GM12878 (cell line): ENCODE measurements around the gene PROCA1. TPM values are rescaled to one million over a fixed set of nuclear protein-coding genes. Genes with fewer than 3 reads are reported as not detected.

ENCODE experiments used
- CREM ChIP-seq: IDR thresholded peaks from 2 replicates; pipeline ENCODE4 v1.6.1; 2014; ENCODE audit warnings: antibody characterized with exemption, low read depth
- ESRRA ChIP-seq: IDR thresholded peaks from 2 replicates; pipeline ENCODE4 v1.6.1; 2012; ENCODE audit warnings: mild to moderate bottlenecking, low read length, improper control_type of control experiment
- FOXM1 ChIP-seq: IDR thresholded peaks from 2 replicates; pipeline ENCODE4 v1.6.1; 2012; ENCODE audit warnings: low read depth, mild to moderate bottlenecking, inconsistent platforms, low read length, moderate library complexity
- KDM1A ChIP-seq: fragments of 200-600 bp; sonication (generic); IDR thresholded peaks from 2 replicates; pipeline ENCODE4 v1.6.1; 2016; ENCODE audit warnings: borderline replicate concordance
- NFIC ChIP-seq: IDR thresholded peaks from 2 replicates; pipeline ENCODE4 v1.6.1; 2012; ENCODE audit warnings: low read depth, mild to moderate bottlenecking, inconsistent platforms, low read length, moderate library complexity
- SREBF1 ChIP-seq: IDR thresholded peaks from 2 replicates; pipeline ENCODE4 v1.6.1; 2012; ENCODE audit warnings: mild to moderate bottlenecking, low read length
- SREBF2 ChIP-seq: IDR thresholded peaks from 2 replicates; pipeline ENCODE4 v1.6.1; 2012; ENCODE audit warnings: mild to moderate bottlenecking, low read length
- STAT1 ChIP-seq: fragments of 450-650 bp; conservative IDR thresholded peaks from 2 replicates; pipeline ENCODE4 v1.6.1; 2014; ENCODE audit warnings: antibody characterized with exemption, mild to moderate bottlenecking
- STAT3 ChIP-seq: IDR thresholded peaks from 2 replicates; pipeline ENCODE4 v1.6.1; 2011; ENCODE audit warnings: low read depth, low read length, improper control_type of control experiment
- WRNIP1 ChIP-seq: IDR thresholded peaks from 2 replicates; pipeline ENCODE4 v1.6.1; 2011; ENCODE audit warnings: low read depth, low read length, improper control_type of control experiment, borderline replicate concordance
- polyA plus RNA-seq, 11 experiments: library from polyadenylated mRNA; depleted of rRNA in 4 of 11; unstranded in 6 of 11; stranded (reverse) in 5 of 11; fragments of >200 nt; fragmentation: Nextera tagmentation in 4 of 11; fragmentation: Illumina TruSeq in 1 of 11; extraction: Ambion mirVana in 4 of 11; extraction: Trizol in 1 of 11; gene quantifications; 1 replicate in 1 of 11; 2 replicates in 10 of 11; pipeline versions ENCODE4 v1.2.1 to v1.2.3, GENCODE V29; 2011 to 2016; ENCODE audit warnings: inconsistent platforms in 2 of 11, missing spikeins in 2 of 11, low read depth in 1 of 11
- total RNA-seq, 4 experiments: library from RNA; depleted of rRNA in 3 of 4; stranded (reverse); fragments of >200 nt in 3 of 4; fragmentation: Illumina TruSeq in 1 of 4; extraction: Trizol in 1 of 4; gene quantifications; 2 replicates each; pipeline versions ENCODE4 v1.2.1 to v1.2.3, GENCODE V29; 2013 to 2021
- TF ChIP-seq, protein P1 (sequence below): IDR thresholded peaks from 2 replicates; pipeline ENCODE4 v1.6.1; 2012; ENCODE audit warnings: improper control_type of control experiment, low read depth, low read length; ENCODE audit not compliant: insufficient replicate concordance
- TF ChIP-seq, protein P2 (sequence below): fragments of 450-650 bp; formaldehyde crosslinking; IDR thresholded peaks from 2 replicates; pipeline ENCODE4 v1.5.0; 2022; ENCODE audit warnings: mild to moderate bottlenecking, missing genetic modification characterization
- TF ChIP-seq, protein P3 (sequence below): fragments of 450-650 bp; IDR thresholded peaks from 2 replicates; pipeline ENCODE4 v1.6.1; 2017; ENCODE audit warnings: mild to moderate bottlenecking, moderate library complexity
- TF ChIP-seq, protein P4 (sequence below): fragments of 450-650 bp; IDR thresholded peaks from 2 replicates; pipeline ENCODE4 v1.6.1; 2017; ENCODE audit warnings: mild to moderate bottlenecking

The PROCA1 gene
- total and polyA plus RNA-seq, 10 of the 15 experiments (the other 5 are each of a cell fraction or from before 2014, with no cell fraction given), result 0.35 to 4.8 (median 1.4) TPM

DNA sequence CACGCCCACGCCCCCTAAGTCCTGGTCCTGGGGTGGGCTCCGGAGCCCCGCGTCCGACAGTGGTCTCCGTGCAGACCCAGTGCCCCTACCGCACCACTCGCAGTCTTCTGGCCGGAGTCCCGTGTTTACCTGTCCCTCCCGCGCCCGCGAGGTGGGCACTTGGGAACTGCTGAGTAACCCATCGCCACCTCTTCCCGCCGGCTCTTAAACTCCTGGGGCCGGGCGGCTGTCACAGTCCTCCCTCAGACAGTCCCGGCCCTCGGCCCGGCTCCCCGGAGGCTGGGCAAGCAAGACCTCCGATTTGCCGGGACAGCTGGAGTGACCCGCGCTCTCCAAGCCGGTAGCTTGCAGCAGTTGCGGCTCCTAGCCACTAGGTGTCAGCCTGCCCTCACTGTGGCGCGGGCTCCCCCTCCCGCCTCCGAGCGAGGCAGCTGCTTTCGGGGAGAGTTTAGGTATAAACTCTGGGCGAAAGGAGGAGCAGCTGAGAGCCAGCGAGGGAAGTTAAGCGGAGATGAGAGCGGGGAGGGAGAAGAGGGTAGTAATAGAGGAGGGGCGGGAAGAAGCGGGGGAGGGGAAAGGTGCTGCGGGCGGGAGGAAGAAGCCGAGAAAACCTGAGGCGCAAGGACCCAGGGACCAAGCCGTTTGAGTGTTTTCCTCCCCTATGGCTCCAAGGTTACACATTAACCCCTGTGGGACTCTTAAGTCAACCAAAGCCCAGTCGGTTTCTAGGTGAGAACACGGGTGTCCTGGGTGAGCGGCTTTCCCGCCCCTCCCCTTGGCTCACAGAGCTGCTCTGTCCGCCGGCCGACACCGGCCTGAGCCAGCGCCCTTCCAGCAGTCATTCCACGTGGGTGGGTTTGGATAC is 15.2 kb upstream of the PROCA1 start (continued):
- TF ChIP-seq, protein P1, sequence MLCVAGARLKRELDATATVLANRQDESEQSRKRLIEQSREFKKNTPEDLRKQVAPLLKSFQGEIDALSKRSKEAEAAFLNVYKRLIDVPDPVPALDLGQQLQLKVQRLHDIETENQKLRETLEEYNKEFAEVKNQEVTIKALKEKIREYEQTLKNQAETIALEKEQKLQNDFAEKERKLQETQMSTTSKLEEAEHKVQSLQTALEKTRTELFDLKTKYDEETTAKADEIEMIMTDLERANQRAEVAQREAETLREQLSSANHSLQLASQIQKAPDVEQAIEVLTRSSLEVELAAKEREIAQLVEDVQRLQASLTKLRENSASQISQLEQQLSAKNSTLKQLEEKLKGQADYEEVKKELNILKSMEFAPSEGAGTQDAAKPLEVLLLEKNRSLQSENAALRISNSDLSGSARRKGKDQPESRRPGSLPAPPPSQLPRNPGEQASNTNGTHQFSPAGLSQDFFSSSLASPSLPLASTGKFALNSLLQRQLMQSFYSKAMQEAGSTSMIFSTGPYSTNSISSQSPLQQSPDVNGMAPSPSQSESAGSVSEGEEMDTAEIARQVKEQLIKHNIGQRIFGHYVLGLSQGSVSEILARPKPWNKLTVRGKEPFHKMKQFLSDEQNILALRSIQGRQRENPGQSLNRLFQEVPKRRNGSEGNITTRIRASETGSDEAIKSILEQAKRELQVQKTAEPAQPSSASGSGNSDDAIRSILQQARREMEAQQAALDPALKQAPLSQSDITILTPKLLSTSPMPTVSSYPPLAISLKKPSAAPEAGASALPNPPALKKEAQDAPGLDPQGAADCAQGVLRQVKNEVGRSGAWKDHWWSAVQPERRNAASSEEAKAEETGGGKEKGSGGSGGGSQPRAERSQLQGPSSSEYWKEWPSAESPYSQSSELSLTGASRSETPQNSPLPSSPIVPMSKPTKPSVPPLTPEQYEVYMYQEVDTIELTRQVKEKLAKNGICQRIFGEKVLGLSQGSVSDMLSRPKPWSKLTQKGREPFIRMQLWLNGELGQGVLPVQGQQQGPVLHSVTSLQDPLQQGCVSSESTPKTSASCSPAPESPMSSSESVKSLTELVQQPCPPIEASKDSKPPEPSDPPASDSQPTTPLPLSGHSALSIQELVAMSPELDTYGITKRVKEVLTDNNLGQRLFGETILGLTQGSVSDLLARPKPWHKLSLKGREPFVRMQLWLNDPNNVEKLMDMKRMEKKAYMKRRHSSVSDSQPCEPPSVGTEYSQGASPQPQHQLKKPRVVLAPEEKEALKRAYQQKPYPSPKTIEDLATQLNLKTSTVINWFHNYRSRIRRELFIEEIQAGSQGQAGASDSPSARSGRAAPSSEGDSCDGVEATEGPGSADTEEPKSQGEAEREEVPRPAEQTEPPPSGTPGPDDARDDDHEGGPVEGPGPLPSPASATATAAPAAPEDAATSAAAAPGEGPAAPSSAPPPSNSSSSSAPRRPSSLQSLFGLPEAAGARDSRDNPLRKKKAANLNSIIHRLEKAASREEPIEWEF, result peak; percentile 58
- no peak for TF ChIP-seq STAT1
- TF ChIP-seq SREBF1, result peak; percentile 18; the same call in 1 of the 2 replicates
- no peak for TF ChIP-seq SREBF2
- TF ChIP-seq WRNIP1, result 0 out of 2 replicates have a peak, but pooled peaks have one; percentile 22
- TF ChIP-seq CREM, result 0 out of 2 replicates have a peak, but pooled peaks have one; percentile 14
- no peak for TF ChIP-seq KDM1A
- 0 out of 2 replicates have a peak, but pooled peaks have one; percentile 57 for TF ChIP-seq STAT3
- TF ChIP-seq NFIC, result no peak
- TF ChIP-seq, protein P2, sequence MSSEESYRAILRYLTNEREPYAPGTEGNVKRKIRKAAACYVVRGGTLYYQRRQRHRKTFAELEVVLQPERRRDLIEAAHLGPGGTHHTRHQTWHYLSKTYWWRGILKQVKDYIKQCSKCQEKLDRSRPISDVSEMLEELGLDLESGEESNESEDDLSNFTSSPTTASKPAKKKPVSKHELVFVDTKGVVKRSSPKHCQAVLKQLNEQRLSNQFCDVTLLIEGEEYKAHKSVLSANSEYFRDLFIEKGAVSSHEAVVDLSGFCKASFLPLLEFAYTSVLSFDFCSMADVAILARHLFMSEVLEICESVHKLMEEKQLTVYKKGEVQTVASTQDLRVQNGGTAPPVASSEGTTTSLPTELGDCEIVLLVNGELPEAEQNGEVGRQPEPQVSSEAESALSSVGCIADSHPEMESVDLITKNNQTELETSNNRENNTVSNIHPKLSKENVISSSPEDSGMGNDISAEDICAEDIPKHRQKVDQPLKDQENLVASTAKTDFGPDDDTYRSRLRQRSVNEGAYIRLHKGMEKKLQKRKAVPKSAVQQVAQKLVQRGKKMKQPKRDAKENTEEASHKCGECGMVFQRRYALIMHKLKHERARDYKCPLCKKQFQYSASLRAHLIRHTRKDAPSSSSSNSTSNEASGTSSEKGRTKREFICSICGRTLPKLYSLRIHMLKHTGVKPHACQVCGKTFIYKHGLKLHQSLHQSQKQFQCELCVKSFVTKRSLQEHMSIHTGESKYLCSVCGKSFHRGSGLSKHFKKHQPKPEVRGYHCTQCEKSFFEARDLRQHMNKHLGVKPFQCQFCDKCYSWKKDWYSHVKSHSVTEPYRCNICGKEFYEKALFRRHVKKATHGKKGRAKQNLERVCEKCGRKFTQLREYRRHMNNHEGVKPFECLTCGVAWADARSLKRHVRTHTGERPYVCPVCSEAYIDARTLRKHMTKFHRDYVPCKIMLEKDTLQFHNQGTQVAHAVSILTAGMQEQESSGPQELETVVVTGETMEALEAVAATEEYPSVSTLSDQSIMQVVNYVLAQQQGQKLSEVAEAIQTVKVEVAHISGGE, result no peak
- TF ChIP-seq, protein P3, sequence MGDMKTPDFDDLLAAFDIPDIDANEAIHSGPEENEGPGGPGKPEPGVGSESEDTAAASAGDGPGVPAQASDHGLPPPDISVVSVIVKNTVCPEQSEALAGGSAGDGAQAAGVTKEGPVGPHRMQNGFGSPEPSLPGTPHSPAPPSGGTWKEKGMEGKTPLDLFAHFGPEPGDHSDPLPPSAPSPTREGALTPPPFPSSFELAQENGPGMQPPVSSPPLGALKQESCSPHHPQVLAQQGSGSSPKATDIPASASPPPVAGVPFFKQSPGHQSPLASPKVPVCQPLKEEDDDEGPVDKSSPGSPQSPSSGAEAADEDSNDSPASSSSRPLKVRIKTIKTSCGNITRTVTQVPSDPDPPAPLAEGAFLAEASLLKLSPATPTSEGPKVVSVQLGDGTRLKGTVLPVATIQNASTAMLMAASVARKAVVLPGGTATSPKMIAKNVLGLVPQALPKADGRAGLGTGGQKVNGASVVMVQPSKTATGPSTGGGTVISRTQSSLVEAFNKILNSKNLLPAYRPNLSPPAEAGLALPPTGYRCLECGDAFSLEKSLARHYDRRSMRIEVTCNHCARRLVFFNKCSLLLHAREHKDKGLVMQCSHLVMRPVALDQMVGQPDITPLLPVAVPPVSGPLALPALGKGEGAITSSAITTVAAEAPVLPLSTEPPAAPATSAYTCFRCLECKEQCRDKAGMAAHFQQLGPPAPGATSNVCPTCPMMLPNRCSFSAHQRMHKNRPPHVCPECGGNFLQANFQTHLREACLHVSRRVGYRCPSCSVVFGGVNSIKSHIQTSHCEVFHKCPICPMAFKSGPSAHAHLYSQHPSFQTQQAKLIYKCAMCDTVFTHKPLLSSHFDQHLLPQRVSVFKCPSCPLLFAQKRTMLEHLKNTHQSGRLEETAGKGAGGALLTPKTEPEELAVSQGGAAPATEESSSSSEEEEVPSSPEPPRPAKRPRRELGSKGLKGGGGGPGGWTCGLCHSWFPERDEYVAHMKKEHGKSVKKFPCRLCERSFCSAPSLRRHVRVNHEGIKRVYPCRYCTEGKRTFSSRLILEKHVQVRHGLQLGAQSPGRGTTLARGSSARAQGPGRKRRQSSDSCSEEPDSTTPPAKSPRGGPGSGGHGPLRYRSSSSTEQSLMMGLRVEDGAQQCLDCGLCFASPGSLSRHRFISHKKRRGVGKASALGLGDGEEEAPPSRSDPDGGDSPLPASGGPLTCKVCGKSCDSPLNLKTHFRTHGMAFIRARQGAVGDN, result peak; percentile 30; the same call in 1 of the 2 replicates
- no peak for TF ChIP-seq FOXM1
- TF ChIP-seq ESRRA, result no peak; the same call in 1 of the 2 replicates
- TF ChIP-seq, protein P4, sequence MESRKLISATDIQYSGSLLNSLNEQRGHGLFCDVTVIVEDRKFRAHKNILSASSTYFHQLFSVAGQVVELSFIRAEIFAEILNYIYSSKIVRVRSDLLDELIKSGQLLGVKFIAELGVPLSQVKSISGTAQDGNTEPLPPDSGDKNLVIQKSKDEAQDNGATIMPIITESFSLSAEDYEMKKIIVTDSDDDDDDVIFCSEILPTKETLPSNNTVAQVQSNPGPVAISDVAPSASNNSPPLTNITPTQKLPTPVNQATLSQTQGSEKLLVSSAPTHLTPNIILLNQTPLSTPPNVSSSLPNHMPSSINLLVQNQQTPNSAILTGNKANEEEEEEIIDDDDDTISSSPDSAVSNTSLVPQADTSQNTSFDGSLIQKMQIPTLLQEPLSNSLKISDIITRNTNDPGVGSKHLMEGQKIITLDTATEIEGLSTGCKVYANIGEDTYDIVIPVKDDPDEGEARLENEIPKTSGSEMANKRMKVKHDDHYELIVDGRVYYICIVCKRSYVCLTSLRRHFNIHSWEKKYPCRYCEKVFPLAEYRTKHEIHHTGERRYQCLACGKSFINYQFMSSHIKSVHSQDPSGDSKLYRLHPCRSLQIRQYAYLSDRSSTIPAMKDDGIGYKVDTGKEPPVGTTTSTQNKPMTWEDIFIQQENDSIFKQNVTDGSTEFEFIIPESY, result no peak
